CD4-positive, alpha-beta T cell treated with Interleukin-4 for 1 hour (primary cell): Measurements from ENCODE around the gene SIGLECL1.

ENCODE experiments used
- DNase-seq, 2 donors: peaks; one replicate each; pipeline ENCODE4 v3.0.0-alpha.2; 2020 to 2022

SIGLECL1 gene

DNA sequence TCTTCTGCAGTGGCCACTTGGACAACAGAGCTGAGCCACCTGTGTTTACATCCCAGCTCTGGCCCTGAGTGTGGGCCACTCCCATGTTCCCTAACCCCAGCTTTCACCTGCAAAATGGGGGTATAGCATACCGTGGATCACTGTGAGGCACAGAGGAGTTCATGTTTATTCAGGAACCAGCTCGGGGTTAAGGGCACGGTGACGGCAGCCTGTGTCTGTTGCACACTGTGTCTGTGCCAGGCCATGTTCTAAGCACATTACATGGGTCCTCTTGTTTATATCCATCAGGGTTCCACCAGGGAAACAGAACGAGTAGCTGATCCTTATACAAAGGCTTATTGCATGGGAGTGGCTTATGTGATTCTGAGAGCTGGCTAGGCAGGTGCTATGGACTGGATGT is 46.5 kb downstream of the SIGLECL1 start:
- DNase-seq, result no peak

DNA sequence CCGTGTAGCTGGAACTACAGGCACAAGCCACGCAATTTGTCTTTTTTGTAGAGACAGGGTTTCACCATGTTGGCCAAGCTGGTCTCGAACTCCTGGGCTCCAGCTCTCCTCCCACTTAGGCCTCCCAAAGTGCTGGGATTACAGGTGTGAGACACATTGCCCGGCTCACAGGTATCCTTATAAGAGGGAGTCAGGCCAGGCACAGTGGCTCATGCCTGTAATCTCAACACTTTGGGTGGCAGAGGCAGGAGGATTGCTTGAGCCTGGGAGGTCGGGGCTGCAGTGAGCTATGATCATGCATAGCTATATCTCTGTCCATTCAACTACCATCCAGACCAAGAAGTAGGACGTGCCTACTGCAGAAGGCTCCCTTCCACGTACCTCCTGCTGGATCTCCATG is 50.4 kb downstream of the SIGLECL1 start:
- no peak for DNase-seq

- DNase-seq, result no peak
Observed at GRCh38 chr19:51305479-51305878, 54.6 kb downstream of the SIGLECL1 start.

DNA sequence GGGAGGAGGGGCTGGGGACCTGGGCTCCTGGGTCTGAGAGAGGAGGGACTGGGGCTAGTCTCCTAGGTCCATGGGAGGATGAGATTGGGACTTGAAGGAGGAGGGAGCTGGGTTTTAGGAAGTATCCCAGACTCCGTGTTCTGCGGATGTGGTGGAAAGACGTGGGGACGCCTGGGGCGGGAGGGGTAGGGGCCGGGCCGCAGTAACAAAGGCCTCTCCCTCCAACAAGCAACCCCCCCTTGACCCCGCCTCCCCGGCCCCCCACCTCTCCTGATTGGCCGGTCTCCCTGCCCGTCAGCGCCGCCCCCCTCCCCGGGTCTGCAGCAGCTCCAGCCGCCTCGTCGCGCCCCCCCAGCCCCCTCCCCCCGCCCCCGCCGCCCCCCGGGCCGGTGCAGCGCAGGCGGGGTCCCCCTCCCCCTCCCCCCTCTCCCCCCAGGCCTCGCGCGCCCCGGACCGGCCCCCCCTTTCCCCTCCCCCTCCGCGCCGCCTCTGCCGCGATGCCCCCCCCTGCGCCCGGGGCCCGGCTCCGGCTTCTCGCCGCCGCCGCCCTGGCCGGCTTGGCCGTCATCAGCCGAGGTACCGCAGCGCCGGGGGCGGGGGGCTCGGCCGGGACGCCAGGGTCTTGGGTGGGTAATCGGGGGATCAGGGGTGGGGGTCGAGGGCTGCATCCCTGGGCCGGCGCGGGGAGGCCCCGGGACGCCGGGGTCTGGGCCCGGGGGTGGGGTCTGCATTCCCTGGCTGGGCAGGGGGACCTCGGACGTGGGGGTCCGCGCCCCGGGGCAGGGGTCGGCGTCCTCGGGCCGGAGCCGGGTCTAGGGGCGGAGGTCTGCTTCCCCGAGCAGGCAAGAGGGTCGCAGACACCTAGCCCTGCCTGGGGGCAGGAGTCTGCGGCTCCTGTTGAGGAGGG is 60.7 kb downstream of the SIGLECL1 start, which contains the start of gene IGLON5:
Gene IGLON5, plus strand, starts transcription at position 294 of the 907 bp plus-strand sequence. Its CDS starts 204 bp downstream, at position 498.
- DNase-seq, result no peak

- DNase-seq, result no peak
Observed at GRCh38 chr19:51316688-51317087, 65.8 kb downstream of the SIGLECL1 start.

DNA sequence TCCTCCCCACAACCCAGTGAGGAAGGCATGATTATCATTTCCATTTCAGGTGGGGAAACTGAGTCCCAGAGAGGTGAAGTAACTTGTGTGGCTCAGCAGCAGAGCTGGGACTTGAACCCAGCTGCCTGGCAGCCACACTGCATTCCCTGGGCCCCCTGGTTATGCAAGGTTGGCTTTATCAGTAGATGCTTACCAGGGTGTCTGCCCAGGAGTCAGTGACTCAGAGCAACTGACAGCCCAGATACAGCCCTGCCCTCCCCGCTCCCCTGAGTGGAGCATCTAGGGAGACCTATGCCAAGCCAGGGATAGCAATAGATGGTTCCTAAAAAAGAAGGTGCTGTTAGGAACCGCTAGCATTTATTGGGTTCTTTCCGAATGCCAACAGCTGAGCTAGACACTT is 66.5 kb downstream of the SIGLECL1 start:
- no peak for DNase-seq

GRCh38 chr19:51317968-51318367 is 67.1 kb downstream of the SIGLECL1 start:
- no peak for DNase-seq
